Naive thymus-derived CD4-positive, alpha-beta T cell (primary cell): Measurements from ENCODE around the gene PSTPIP1. TPM values are rescaled to one million over a fixed set of nuclear protein-coding genes. Genes with fewer than 3 reads are reported as not detected.

Experiments
- ATAC-seq: fragments of 150-1000 bp; cut with Tn5 transposase; 2 replicates; pipeline ENCODE4 v1.10.0; 2021; ENCODE audit warnings: mild to moderate bottlenecking, moderate library complexity
- CTCF ChIA-PET: fragments of 350-600 bp; sonication (Branson Sonifier 250); formaldehyde crosslinking; loops from one replicate; lab custom pipeline; 2021; ENCODE audit warnings: antibody characterized with exemption; lab: Charles Lee
- POLR2A ChIA-PET: fragments of 350-600 bp; sonication (Branson Sonifier 250); formaldehyde crosslinking; loops from one replicate; lab custom pipeline; 2021; ENCODE audit warnings: antibody characterized with exemption, inconsistent platforms; lab: Charles Lee
- DNase-seq, 9 donors: peaks; one replicate each; pipeline versions ENCODE4 v3.0.0 to v3.0.0-alpha.2; 2020 to 2022; ENCODE audit warnings: mixed read lengths in 1 of 9
- H3K27ac ChIP-seq: one replicate; pipeline ENCODE4 v1.7.0; 2013; ENCODE audit warnings: mild to moderate bottlenecking, low read depth, low read length, moderate library complexity
- H3K27me3 ChIP-seq, 2 donors: one replicate each; pipeline ENCODE4 v1.7.0; 2013; ENCODE audit warnings: low read length in 2 of 2, mild to moderate bottlenecking in 2 of 2, moderate library complexity in 2 of 2; ENCODE audit not compliant: control insufficient read depth in 2 of 2, insufficient read depth in 2 of 2
- H3K36me3 ChIP-seq, 3 experiments: 1 replicate in 2 of 3; 2 replicates in 1 of 3; pipeline ENCODE4 v1.7.0; 2013; ENCODE audit warnings: low read length in 3 of 3, mild to moderate bottlenecking in 3 of 3, moderate library complexity in 1 of 3; ENCODE audit not compliant: insufficient read depth in 3 of 3, control insufficient read depth in 2 of 3
- H3K4me1 ChIP-seq, 2 donors: one replicate each; pipeline ENCODE4 v1.7.0; 2013; ENCODE audit warnings: low read length in 2 of 2, mild to moderate bottlenecking in 2 of 2, moderate library complexity in 1 of 2; ENCODE audit not compliant: control insufficient read depth in 2 of 2, insufficient read depth in 2 of 2
- H3K4me3 ChIP-seq: 2 replicates; pipeline ENCODE4 v1.7.0; 2013; ENCODE audit warnings: mild to moderate bottlenecking, low read length
- H3K9me3 ChIP-seq, 3 experiments: 1 replicate in 2 of 3; 2 replicates in 1 of 3; pipeline ENCODE4 v1.7.0; 2013; ENCODE audit warnings: low read length in 3 of 3; ENCODE audit not compliant: control insufficient read depth in 2 of 3
- H3K27ac Mint-ChIP-seq, 9 donors: one replicate each; pipeline ENCODE4 v1.8.0; 2020 to 2022; ENCODE audit warnings: mixed read lengths in 9 of 9, mild to moderate bottlenecking in 8 of 9, moderate library complexity in 5 of 9, inconsistent platforms in 2 of 9
- H3K27me3 Mint-ChIP-seq, 5 donors: one replicate each; pipeline ENCODE4 v1.8.0; 2021 to 2022; ENCODE audit warnings: mixed read lengths in 5 of 5, mild to moderate bottlenecking in 1 of 5
- H3K36me3 Mint-ChIP-seq, 5 donors: one replicate each; pipeline ENCODE4 v1.8.0; 2020 to 2022; ENCODE audit warnings: mixed read lengths in 5 of 5, mild to moderate bottlenecking in 3 of 5, inconsistent platforms in 1 of 5
- H3K4me1 Mint-ChIP-seq, 7 donors: one replicate each; pipeline ENCODE4 v1.8.0; 2020 to 2022; ENCODE audit warnings: mixed read lengths in 7 of 7, mild to moderate bottlenecking in 3 of 7, inconsistent platforms in 1 of 7
- H3K4me3 Mint-ChIP-seq, 10 donors: one replicate each; pipeline ENCODE4 v1.8.0; 2020 to 2022; ENCODE audit warnings: mild to moderate bottlenecking in 10 of 10, mixed read lengths in 10 of 10, moderate library complexity in 6 of 10, inconsistent platforms in 2 of 10
- H3K9me3 Mint-ChIP-seq, 11 donors: one replicate each; pipeline ENCODE4 v1.8.0; 2020 to 2022; ENCODE audit warnings: mixed read lengths in 11 of 11, mild to moderate bottlenecking in 4 of 11, inconsistent platforms in 1 of 11, moderate library complexity in 1 of 11
- intact Hi-C, 2 donors: fragments of 100-400 bp; cut with micrococcal nuclease; formaldehyde crosslinking; loops; one replicate each; pipeline ENCODE4 v1.15.1; 2023
- polyA plus RNA-seq, 2 donors: library from polyadenylated mRNA; unstranded; fragments of 300-500 nt; fragmentation: Illumina TruSeq; gene quantifications; one replicate each; pipeline ENCODE4 v1.2.3, GENCODE V29; 2021
- total RNA-seq, 6 experiments: library from RNA in 5 of 6; stranded (reverse) in 5 of 6; gene quantifications; 1 replicate in 5 of 6; 2 replicates in 1 of 6; pipeline ENCODE4 v1.2.3 and lab custom pipeline; 2021 to 2026

The PSTPIP1 gene
- total and polyA plus RNA-seq, 7 experiments from 2014 or later: 29.1 to 182 (median 145) TPM

- intact Hi-C loops: no loop called here
- peaks cover 0 to 25% (median 4%) of the 10 kb centered on the region in 11 donors for H3K9me3 Mint-ChIP-seq
- Histone ChIP-seq H3K4me1 (no peaks in the 10 kb centered on the region), H3K27me3 (no peaks in the 10 kb centered on the region), H3K36me3 (peaks cover 13 to 42% (median 13%) of the 10 kb centered on the region in 3 experiments), H3K4me3 (no peak overlapping the region), H3K9me3 (peaks cover 0 to 11% (median 0%) of the 10 kb centered on the region in 3 experiments), H3K27ac (no peak overlapping the region)
- ChIA-PET CTCF (no interaction called here), POLR2A (no interaction called here)
- ATAC-seq (no peak), DNase-seq (no peak)
- no peak overlapping the region for H3K4me3 Mint-ChIP-seq
- H3K4me1 Mint-ChIP-seq: peaks cover 5 to 27% (median 17%) of the 10 kb centered on the region in 7 donors
- peaks cover 0 to 75% (median 18%) of the 10 kb centered on the region in 5 donors for H3K36me3 Mint-ChIP-seq
- H3K27ac Mint-ChIP-seq: peak overlapping the region in 4 of 9 donors; percentile 9 to 85 (median 64)
- peaks cover 0 to 3% (median 0%) of the 10 kb centered on the region in 5 donors for H3K27me3 Mint-ChIP-seq
Observed at GRCh38 chr15:77039217-77039533, 44.2 kb downstream of the PSTPIP1 start.

- Mint-ChIP-seq H3K27ac (peak overlapping the region in 2 of 9 donors; percentile 80 to 85), H3K4me1 (peaks cover 5 to 27% (median 17%) of the 10 kb centered on the region in 7 donors), H3K27me3 (peaks cover 0 to 3% (median 0%) of the 10 kb centered on the region in 5 donors), H3K9me3 (peaks cover 0 to 22% (median 4%) of the 10 kb centered on the region in 11 donors), H3K36me3 (peaks cover 0 to 72% (median 18%) of the 10 kb centered on the region in 5 donors), H3K4me3 (no peak overlapping the region)
- no peak for DNase-seq
- no peak for ATAC-seq
- POLR2A ChIA-PET: interaction anchor here (0.7 kb wide), 1 partner anchor 448 kb away, joined by 3 read pairs; no protein-coding TSS in a partner anchor
- Histone ChIP-seq H3K27ac (no peak overlapping the region), H3K4me3 (no peak overlapping the region), H3K36me3 (peaks cover 13 to 42% (median 13%) of the 10 kb centered on the region in 3 experiments), H3K9me3 (peaks cover 0 to 11% (median 0%) of the 10 kb centered on the region in 3 experiments), H3K27me3 (no peaks in the 10 kb centered on the region), H3K4me1 (no peaks in the 10 kb centered on the region)
- intact Hi-C loops: no loop called here
- CTCF ChIA-PET: no interaction called here
Observed at GRCh38 chr15:77039848-77040247, 44.9 kb downstream of the PSTPIP1 start.

- Mint-ChIP-seq H3K36me3 (peaks cover 0 to 74% (median 24%) of the 10 kb centered on the region in 5 donors), H3K9me3 (peaks cover 0 to 22% (median 4%) of the 10 kb centered on the region in 11 donors), H3K4me1 (peaks cover 9 to 27% (median 21%) of the 10 kb centered on the region in 7 donors), H3K4me3 (peak overlapping the region in 2 of 10 donors; percentile 14 to 48), H3K27me3 (peaks cover 0 to 3% (median 0%) of the 10 kb centered on the region in 5 donors), H3K27ac (peak overlapping the region in 8 of 9 donors; percentile 19 to 92 (median 75))
- intact Hi-C loops: no loop called here
- Histone ChIP-seq H3K9me3 (peaks cover 0 to 11% (median 0%) of the 10 kb centered on the region in 3 experiments), H3K36me3 (peaks cover 12 to 43% (median 13%) of the 10 kb centered on the region in 3 experiments), H3K27me3 (no peaks in the 10 kb centered on the region), H3K4me3 (no peak overlapping the region), H3K27ac (no peak overlapping the region), H3K4me1 (no peaks in the 10 kb centered on the region)
- POLR2A ChIA-PET: interaction anchor here (0.7 to 1.1 kb wide), 4 partner anchors 19 to 447 kb away, joined by 3 to 5 read pairs (median 3); partner anchors contain the start of gene PSTPIP1
- DNase-seq (no peak), ATAC-seq (no peak)
- CTCF ChIA-PET: no interaction called here
Observed at GRCh38 chr15:77040673-77041072, 45.7 kb downstream of the PSTPIP1 start.

GRCh38 chr15:77042245-77042919 is 47.5 kb downstream of the PSTPIP1 start:
- Histone ChIP-seq H3K4me3 (no peak overlapping the region), H3K36me3 (peaks cover 0 to 36% (median 0%) of the 10 kb centered on the region in 3 experiments), H3K27ac (no peak overlapping the region), H3K27me3 (no peaks in the 10 kb centered on the region), H3K9me3 (peaks cover 0 to 11% (median 0%) of the 10 kb centered on the region in 3 experiments), H3K4me1 (no peaks in the 10 kb centered on the region)
- Mint-ChIP-seq H3K9me3 (peaks cover 0 to 14% (median 4%) of the 10 kb centered on the region in 11 donors), H3K4me1 (peaks cover 9 to 27% (median 18%) of the 10 kb centered on the region in 7 donors), H3K27ac (peak overlapping the region in 6 of 9 donors; percentile 20 to 79 (median 65)), H3K36me3 (peaks cover 0 to 70% (median 17%) of the 10 kb centered on the region in 5 donors), H3K27me3 (peaks cover 0 to 2% (median 0%) of the 10 kb centered on the region in 5 donors), H3K4me3 (no peak overlapping the region)
- intact Hi-C loops: no loop called here
- ATAC-seq: no peak
- POLR2A ChIA-PET: no interaction called here
- DNase-seq: no peak
- CTCF ChIA-PET: no interaction called here

- Histone ChIP-seq H3K4me3 (no peak overlapping the region), H3K27me3 (no peaks in the 10 kb centered on the region), H3K27ac (no peak overlapping the region), H3K36me3 (peaks cover 0 to 31% (median 0%) of the 10 kb centered on the region in 3 experiments), H3K4me1 (no peaks in the 10 kb centered on the region), H3K9me3 (peaks cover 0 to 11% (median 0%) of the 10 kb centered on the region in 3 experiments)
- ATAC-seq (no peak), DNase-seq (no peak)
- CTCF ChIA-PET: no interaction called here
- Mint-ChIP-seq H3K27me3 (no peaks in the 10 kb centered on the region), H3K27ac (peak overlapping the region; percentile 39 to 88 (median 67)), H3K4me1 (peaks cover 9 to 25% (median 18%) of the 10 kb centered on the region in 7 donors), H3K4me3 (peak overlapping the region in 1 of 10 donors; percentile 19), H3K36me3 (peaks cover 0 to 62% (median 19%) of the 10 kb centered on the region in 5 donors), H3K9me3 (peaks cover 0 to 12% (median 4%) of the 10 kb centered on the region in 11 donors)
- POLR2A ChIA-PET: no interaction called here
- intact Hi-C loops: no loop called here
Observed at GRCh38 chr15:77042955-77043920, 48.3 kb downstream of the PSTPIP1 start.
